Endometrial microvascular endothelial cells (primary cell): ENCODE data around the gene DIS3L2. TPM values are rescaled to one million over a fixed set of nuclear protein-coding genes. Genes with fewer than 3 reads are reported as not detected.

Source experiments
- in situ Hi-C: cut with HindIII; loops from 2 replicates; pipeline ENCODE4 v1.10.0; 2017; ENCODE audit warnings: low sequenced_read_pairs, low pct_unique_long_range_greater_than_20kb; ENCODE audit errors: inconsistent ontology term
- total RNA-seq: library from RNA; depleted of rRNA; stranded (reverse); fragments of >200 nt; gene quantifications from one replicate; pipeline ENCODE4 v1.2.3, GENCODE V29; 2015; ENCODE audit errors: inconsistent ontology term

The DIS3L2 gene
- total RNA-seq, 1 donor from 2014 or later: 25.8 TPM

GRCh38 chr2:232263295-232263694 is 301.8 kb downstream of the DIS3L2 start:
- in situ Hi-C loops: no loop called here

GRCh38 chr2:232264081-232264480 is 302.6 kb downstream of the DIS3L2 start:
- in situ Hi-C loops: no loop called here

- in situ Hi-C loops: no loop called here
These were observed 303.8 kb downstream of the DIS3L2 start for GRCh38 chr2:232265329-232265728.

DNA sequence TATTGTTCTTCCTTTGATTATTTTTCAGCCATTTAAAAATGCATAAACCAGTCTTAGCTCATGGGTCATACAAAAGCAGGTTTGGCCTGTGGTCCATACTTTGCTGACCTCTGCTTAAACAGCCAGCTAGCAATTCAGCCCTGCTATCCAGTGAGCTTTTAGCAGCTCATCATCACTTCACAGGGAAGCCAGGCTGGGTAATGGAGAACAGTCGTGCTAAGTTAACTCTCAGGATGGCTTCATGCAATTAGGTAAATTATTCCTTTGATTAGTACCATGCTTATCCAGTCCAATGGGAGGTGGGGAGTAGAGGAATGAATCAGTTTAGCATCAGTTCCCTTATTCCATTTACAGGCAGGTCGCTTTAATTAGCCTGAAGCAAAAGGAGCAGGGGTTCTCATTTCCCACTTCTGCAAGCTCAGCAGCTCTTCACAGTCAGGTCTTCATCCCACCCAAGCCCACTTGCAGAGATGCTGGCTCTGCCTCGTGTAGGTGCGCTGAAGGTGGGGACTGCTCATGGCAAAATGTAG is 307.2 kb downstream of the DIS3L2 start:
- in situ Hi-C loops: no loop called here

- in situ Hi-C loops: no loop called here
These were observed 308.4 kb downstream of the DIS3L2 start for GRCh38 chr2:232269867-232270266.

DNA sequence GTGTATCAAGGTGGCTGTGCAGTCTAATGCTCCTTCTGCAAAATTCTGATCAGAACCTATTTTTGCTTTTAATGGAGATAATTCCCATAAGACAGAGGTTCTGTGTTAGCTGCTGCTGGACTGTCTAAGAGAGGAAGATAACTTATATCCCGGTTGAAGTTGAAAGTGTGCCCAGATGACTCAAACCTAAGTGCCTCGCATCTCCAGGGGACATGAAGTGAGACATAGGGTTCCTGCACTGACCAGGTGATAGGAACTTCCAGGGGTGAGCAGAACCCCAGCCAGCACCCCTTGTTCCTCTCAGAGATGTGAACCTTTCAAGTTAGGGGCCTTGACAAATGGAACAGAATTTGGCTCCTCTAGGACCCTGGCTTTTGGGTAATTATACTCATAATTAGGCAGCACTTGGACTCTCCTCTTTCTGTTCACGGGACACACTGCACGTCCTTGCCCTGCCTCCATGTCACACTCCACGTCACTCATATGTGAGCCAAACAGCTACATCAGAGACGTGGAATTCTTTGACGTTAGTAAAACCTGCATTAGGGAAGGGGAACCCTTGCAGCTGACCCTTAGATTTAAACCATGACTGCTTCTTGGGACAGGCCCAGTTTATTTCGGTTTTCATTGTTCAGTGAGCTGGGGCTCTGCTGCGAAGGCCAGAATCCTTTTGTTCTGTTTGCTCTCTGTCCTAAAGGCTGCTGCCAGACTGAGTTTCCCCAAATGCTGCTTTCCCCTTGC is 312.6 kb downstream of the DIS3L2 start:
- in situ Hi-C loops: no loop called here

GRCh38 chr2:232275670-232276069 is 314.2 kb downstream of the DIS3L2 start:
- in situ Hi-C loops: no loop called here

- in situ Hi-C loops: no loop called here
These were observed 314.7 kb downstream of the DIS3L2 start for GRCh38 chr2:232276084-232276732.

- in situ Hi-C loops: no loop called here
These were observed 315.3 kb downstream of the DIS3L2 start for GRCh38 chr2:232276733-232277313.

DNA sequence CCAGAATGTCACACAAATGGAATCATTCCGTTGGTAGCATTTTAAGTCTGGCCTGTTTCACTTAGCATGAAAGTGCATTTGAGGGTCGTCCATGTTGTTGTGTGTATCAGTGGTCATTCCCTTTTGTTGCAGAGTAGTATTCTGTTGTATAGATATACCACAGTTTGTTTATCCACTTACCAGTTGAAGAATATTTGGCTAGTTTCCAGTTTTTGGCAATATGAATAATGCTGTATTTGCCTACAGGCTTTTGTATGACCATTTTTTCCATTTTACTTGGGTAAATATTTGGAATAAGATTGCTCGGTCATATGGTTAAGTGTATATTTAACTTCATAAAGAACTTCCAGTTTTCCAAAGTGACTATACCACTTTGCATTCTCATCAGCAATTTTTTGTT is 317.0 kb downstream of the DIS3L2 start:
- in situ Hi-C loops: no loop called here

DNA sequence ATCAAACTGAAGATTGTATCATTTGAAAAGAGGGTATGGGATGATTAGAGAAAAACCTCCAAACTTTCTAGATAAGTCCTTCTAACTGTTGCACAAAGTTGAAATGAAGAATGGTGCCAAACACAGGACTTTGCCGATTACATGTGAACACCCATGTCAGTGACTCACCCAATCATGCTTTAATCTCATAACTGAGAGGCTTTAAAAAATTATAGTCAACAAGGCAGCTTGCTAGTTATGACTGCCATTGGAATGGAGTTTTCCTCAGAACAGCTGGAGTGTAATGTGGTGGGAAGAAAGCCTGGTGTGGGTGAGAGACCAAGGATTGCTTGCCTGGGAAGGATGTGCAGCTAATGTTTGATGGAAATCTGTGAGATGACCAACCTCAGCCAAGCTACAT is 318.8 kb downstream of the DIS3L2 start:
- in situ Hi-C loops: no loop called here

GRCh38 chr2:232281858-232282507 is 320.5 kb downstream of the DIS3L2 start:
- in situ Hi-C loops: no loop called here

DNA sequence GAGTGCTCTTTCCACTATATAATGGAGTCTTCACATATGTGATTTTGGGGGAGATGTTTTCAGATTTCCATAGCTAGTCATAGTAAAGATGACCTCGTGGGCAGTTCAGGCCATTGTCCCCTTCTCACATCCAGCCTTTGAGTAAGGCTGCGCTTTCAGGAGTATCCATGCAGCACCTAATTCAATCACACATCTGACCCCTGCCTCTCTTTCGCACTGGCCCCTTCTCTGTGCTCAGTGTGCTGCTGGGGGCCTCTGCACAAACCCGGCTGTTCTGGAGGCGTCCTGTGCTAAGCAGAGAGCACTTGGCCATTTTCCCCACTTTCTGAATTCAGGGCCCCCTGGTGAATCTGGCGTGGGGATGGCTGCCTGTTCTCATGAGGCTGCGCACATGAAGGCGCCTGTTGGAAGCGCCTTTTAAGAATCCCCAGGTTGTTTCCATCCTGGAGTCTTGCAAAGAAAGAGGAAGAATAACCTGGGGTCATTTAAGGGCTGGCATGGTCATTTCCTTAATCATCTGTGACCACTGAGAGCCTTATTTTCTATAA is 321.1 kb downstream of the DIS3L2 start:
- in situ Hi-C loops: no loop called here

GRCh38 chr2:232286001-232286868 is 324.7 kb downstream of the DIS3L2 start:
- in situ Hi-C loops: no loop called here

GRCh38 chr2:232287316-232287715 is 325.8 kb downstream of the DIS3L2 start:
- in situ Hi-C loops: no loop called here

DNA sequence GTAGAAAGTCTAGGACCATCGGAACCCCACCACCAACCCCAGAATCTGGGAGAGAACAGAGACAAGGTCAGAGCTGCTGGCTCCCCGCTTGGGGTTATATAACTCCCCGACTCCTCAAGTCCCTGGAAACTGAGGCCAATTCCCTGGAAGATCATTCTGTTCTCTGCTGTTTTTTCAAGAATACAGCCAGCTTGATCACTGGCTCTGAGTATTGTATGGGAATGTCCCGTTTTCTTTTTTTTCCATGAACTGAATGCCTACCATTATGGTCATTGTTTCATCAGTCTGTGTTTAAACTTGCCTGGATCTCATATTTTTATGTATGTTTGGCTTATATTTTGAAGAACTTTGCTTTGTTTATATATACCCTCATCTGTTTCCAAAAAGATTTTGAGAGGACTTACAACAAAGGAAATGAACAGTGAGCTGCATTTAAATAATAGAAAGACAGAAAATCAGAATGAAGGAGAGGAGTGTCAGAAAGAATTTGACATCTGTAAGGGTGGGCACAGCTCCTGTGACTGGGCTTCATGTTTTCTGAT is 327.0 kb downstream of the DIS3L2 start:
- in situ Hi-C loops: no loop called here

DNA sequence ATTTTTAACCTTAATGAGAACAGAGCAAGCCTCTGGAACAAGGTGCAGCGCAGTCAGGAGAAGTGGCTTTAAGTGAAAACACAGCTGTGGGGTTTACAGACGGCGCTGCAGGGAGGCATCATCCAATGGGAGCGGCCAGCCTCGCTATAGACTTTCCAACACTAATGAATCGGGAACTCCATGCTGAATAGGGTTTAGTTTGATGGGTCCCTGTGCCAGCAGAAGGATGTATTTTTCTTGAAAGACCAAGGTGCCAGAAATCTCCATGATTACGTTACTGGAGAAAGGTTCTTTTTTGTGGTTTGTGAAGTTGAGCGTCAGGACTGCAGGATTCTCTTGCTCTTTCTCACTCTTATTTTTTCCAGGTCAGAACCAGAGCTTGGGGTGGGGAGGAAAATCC is 329.2 kb downstream of the DIS3L2 start:
- in situ Hi-C loops: no loop called here

DNA sequence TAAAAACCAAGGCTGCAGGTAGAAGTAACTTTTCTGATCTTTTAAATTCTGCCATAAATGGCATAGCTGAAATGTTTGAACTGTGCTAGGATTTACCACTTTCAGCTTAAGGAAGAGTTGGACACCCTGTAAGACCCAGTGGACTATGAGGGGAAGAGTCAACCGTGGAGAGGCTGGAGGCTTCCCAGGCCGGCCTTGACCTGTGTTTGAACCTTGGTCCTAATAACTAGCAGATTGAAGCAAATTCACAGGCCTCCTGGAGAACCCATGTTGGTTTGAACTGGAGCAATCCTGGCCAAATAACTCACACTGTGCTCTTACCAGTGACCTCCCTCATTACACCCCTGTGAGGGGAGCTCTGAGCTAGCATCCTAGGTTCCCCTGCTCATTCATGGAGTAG is 329.8 kb downstream of the DIS3L2 start:
- in situ Hi-C loops: no loop called here
